Ammon's horn (tissue), 1 donor: ENCODE data around the gene DPEP1.

Experiments
- DNase-seq: peaks from one replicate; pipeline ENCODE4 v3.0.0-alpha.2; 2016; ENCODE audit warnings: low spot score

DPEP1 gene

GRCh38 chr16:89599451-89599858, 14.0 kb upstream of the DPEP1 start:
- no peak for DNase-seq

- DNase-seq: no peak
Observed at GRCh38 chr16:89599902-89600301, 13.5 kb upstream of the DPEP1 start.

DNA sequence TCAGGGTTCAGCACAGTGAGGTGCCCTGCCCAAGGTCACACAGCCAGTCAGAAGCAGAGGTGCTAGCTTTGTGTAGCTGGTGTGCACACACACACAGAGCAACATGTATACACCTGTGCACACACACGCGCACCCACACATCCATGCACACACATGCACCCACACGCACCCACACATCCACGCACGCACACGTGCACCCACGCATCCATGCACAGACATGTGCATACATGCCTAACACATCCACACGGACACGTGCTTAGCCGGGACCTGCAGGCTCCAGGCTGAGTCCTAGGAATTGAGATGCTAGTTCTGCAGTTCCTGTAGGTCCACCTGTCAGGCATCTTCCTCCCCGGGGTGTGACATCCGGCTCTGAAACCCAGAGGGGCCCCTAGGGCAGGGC, 13.0 kb upstream of the DPEP1 start:
- no peak for DNase-seq

- no peak for DNase-seq
Observed at GRCh38 chr16:89600956-89601355, 12.5 kb upstream of the DPEP1 start.

DNA sequence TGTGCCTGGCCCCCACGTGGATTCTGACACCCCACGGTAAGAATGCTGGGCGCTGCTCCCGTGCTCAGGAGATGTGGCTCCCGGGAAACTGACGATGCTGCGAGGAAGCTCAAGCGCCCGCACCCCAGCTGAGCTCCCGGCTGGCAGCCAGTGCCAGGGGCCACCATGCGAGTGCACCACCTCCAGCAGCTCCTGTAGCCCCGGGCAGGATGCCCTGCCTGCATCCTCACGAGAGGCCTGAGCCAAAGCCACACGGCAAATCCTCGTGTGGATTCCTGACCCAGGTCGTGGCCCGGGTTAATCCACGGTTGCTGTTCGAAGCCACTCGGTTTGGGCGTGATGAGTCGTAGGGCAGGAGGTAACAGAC, 11.6 kb upstream of the DPEP1 start:
- no peak for DNase-seq

- DNase-seq: peak; percentile 63
Observed at GRCh38 chr16:89602273-89602951, 11.0 kb upstream of the DPEP1 start.

GRCh38 chr16:89602952-89603590, 10.4 kb upstream of the DPEP1 start:
- no peak for DNase-seq

DNA sequence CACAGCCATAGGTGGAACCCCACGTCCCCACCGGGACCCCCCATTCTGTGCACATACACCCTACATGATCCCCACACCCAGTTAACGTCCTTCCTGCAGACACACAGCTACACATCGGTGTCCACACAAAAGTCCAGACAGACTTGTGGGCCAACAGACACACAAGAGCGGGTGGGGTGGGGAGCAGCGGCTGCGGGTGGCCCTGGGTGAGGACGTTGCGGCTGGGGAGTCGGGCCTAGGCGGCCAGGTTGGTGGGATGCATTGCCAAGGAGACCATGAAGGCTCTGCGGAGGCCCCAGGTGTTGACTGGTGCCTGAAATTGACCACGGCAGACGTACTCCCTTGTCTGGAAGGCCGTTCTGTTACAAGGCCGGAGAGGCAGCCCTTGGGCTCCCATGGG, 8.7 kb upstream of the DPEP1 start:
- no peak for DNase-seq

- no peak for DNase-seq
Observed at GRCh38 chr16:89605186-89605970, 8.1 kb upstream of the DPEP1 start.

DNA sequence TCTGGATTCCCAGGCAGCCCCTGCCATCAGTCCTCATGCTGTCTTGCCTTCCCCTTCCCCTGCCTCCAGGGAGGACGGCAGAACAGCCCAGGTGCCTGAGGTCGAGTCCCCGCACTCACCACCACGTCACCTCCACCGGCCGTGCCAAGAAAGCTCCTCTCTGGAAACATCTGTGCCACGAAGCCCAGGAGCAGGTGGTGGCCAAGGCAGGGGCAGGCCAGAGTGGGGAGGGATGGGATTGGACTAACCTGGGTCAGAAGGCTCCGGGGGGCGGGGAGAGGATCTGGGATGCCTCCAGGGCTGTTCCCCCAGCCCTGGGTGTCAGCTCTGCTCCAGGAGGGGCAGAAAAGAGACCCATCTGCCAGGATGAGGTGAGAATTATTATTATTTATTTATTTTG, 7.4 kb upstream of the DPEP1 start:
- DNase-seq: no peak

DNA sequence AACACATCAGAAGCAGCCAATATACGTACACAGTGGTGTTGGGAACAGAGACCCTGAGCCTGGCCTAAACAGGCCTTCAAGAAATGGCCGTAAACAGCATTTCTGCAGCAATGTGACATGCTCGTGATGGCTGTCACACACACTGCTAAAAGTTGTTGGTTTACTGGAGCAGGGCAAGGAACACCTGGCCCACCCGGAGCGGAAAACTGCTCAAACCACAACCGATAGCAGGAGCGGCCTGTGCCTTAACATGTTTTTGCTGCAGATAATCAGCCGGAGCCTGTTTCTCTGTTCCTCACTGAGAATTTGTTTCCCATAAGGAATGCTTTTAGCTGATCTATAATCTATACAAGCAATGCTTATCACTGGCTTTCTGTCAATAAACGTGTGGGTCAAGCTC, 6.0 kb upstream of the DPEP1 start:
- no peak for DNase-seq

DNA sequence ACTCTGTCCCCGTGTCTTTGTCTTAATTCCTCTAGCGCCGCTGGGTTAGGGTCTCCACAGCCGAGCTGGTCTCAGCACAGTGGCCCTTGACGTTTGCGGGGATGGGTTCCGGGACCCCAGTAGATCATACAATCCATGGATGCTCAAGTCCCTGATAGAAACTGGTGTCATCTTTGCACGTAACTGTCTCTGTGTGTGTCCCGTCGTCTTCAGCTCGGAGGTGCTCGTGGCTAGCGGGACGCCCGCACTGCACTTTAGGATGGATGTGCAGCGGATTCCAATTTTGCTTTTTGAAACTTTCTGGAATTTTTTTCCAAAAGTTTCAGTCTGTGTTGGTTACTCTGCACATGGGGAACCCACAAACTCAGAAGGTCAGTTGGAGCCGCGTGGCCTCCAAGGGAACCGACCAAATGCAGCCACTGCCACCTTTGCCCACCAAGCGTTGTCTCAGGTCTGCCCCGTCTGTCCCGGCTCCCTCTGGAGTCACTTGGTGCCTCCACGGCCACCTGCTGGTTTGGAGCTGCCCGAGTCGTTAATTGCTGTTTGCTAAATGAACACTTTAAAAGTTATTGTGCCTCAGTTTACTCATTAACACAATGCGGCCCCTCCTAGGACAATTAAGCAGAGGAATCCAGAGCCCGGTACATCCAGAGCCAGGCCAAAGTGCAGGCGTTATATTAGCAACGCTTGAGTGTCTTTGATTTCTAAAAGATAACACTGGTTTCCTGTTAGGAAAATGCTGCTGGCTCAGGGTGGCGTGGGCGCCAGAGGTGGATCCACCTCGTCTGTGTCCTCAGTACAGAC, 5.3 kb upstream of the DPEP1 start:
- DNase-seq: no peak

- no peak for DNase-seq
Observed at GRCh38 chr16:89610108-89610453, 3.4 kb upstream of the DPEP1 start.

- no peak for DNase-seq
Observed at GRCh38 chr16:89612415-89613166, 851 bp upstream of the DPEP1 start.

GRCh38 chr16:89613954-89614459, 565 bp downstream of the DPEP1 start:
- DNase-seq: no peak

- DNase-seq: no peak
Observed at GRCh38 chr16:89615176-89615575, 1.7 kb downstream of the DPEP1 start.

DNA sequence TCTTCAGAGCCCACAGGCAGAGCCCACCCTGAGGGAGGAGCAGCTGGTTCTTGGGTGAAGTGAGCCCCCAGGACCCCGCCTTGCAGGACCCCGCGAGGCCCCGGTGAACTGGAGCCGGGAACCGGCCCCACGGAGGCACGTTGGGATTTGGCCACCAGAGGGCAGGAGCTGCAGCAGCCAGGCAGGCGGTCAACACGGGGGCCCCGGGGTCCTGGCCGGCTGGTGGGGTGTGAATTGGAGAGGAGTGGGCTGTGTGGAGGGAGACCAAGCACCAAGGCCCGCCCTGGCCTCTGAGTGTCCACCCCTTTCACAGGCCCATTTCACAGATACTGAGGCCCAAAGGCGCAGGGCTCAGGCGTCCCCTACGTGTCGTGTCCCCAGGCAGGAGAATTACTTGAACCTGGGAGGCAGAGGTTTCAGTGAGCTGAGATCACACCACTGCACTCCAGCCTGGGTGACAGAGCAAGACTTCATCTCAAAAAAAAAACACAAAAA, 2.2 kb downstream of the DPEP1 start:
- no peak for DNase-seq

DNA sequence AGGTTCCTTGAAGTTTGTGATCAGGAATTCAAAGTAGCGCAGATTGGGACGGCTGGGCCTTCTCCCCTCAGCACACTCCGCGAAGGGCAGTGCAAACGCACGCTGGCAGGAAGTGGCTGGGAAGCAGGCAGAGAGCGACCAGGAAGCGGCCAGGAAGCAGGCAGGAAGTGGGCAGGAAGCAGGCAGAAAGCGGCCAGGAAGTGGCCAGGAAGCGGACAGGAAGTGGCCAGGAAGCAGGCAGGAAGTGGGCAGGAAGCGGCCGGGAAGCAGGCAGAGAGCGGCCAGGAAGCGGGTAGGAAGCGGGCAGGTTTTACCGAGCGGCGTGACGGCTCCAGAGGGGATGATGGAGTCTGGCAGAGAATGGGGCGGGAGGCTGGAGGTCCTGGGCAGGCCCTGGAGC, 3.2 kb downstream of the DPEP1 start:
- no peak for DNase-seq

GRCh38 chr16:89617036-89617435, 3.6 kb downstream of the DPEP1 start:
- no peak for DNase-seq

DNA sequence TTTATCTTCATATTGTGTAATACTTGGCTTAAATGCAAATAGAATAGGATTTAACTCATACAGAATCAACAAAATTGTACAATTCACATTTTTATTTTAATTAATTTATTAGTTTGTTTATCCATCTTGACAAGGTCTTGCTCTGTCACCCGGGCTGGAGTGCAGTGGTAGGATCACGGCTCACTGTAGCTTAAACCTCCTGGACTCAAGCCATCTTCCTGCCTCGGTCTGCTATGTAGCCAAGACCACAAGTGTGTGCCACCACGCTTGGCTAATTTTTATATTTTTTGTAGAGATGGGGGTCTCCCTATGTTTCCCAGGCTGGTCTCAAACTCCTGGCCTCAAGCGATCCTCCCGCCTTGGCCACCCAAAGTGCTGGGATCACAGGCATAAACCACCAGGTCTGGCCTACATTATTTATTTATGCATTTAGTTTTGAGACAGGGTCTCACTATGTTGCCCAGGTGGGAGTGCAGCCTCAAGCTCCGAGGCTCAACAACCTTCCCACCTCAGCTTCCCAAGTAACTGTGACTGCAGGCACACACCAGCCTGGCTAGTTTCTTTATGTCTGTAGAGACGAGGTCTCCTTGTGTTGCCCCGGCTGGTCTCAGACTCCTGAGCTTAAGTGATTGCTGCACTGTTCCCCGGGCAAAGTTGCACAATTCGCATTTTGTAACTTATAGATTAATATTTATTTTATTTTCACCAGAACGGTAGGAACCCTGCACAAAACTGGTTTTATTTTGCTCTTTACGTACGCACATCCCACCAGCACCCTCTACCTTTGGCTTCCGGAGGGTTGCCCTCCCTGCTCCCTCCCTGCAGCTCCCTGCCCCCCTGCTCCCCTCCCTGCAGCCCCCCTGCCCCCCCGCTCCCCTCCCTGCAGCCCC, 4.9 kb downstream of the DPEP1 start:
- no peak for DNase-seq
